Measurements from ENCODE around the gene STAC3.

DNA sequence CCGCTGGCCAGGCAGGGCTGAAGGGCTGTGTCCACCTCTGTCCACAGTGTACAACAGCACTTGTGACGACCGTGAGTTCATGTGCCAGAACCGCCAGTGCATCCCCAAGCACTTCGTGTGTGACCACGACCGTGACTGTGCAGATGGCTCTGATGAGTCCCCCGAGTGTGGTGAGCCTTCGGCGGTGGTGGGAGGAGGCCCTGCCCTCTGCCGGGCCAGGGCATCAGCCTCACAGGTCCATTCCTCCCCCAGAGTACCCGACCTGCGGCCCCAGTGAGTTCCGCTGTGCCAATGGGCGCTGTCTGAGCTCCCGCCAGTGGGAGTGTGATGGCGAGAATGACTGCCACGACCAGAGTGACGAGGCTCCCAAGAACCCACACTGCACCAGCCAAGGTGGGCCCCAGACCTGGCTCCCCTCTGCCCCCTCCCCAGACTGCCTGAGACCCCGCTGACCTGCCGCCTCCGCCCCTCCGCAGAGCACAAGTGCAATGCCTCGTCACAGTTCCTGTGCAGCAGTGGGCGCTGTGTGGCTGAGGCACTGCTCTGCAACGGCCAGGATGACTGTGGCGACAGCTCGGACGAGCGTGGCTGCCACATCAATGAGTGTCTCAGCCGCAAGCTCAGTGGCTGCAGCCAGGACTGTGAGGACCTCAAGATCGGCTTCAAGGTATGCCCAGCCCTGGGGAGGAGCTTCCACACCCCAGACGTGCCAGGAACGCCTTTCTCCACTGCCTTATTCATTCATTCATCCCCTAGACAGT lies 55.2 kb downstream of the STAC3 start:
- TF ChIP-seq, protein P1, sequence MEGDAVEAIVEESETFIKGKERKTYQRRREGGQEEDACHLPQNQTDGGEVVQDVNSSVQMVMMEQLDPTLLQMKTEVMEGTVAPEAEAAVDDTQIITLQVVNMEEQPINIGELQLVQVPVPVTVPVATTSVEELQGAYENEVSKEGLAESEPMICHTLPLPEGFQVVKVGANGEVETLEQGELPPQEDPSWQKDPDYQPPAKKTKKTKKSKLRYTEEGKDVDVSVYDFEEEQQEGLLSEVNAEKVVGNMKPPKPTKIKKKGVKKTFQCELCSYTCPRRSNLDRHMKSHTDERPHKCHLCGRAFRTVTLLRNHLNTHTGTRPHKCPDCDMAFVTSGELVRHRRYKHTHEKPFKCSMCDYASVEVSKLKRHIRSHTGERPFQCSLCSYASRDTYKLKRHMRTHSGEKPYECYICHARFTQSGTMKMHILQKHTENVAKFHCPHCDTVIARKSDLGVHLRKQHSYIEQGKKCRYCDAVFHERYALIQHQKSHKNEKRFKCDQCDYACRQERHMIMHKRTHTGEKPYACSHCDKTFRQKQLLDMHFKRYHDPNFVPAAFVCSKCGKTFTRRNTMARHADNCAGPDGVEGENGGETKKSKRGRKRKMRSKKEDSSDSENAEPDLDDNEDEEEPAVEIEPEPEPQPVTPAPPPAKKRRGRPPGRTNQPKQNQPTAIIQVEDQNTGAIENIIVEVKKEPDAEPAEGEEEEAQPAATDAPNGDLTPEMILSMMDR (IDR thresholded peaks at IDR 0.05), result no peak
- no peak for TF ChIP-seq POLR2A (IDR thresholded peaks at IDR 0.05)
